GM12878 (cell line): ENCODE data around the gene ZNF592.

Experiments
- NRF1 ChIP-seq: conservative IDR thresholded peaks from 2 replicates; pipeline ENCODE4 v1.6.1; 2011; ENCODE audit warnings: mild to moderate bottlenecking, low read depth, low read length, improper control_type of control experiment
- POLR2A ChIP-seq: IDR thresholded peaks from 2 replicates; pipeline ENCODE4 v1.6.1; 2011; ENCODE audit warnings: low read depth, mild to moderate bottlenecking, low read length
- TF ChIP-seq, protein P1 (sequence below), 3 experiments: IDR thresholded peaks in 2 of 3; conservative IDR thresholded peaks in 1 of 3; 2 replicates each; pipeline ENCODE4 v1.5.1; 2011; ENCODE audit warnings: low read depth in 3 of 3, low read length in 3 of 3, mild to moderate bottlenecking in 3 of 3, control low read depth in 2 of 3, moderate library complexity in 2 of 3, inconsistent platforms in 1 of 3, mixed read lengths in 1 of 3; ENCODE audit not compliant: control insufficient read depth in 2 of 3, insufficient read depth in 1 of 3; ENCODE audit errors: extremely low read depth in 1 of 3
- TF ChIP-seq, protein P2 (sequence below): IDR thresholded peaks from 2 replicates; pipeline ENCODE4 v1.6.1; 2012; ENCODE audit warnings: low read depth, low read length, improper control_type of control experiment
- TF ChIP-seq, protein P3 (sequence below): fragments of 450-650 bp; IDR thresholded peaks from 2 replicates; pipeline ENCODE4 v1.6.1; 2017; ENCODE audit warnings: antibody characterized with exemption, mild to moderate bottlenecking, moderate library complexity

DNA sequence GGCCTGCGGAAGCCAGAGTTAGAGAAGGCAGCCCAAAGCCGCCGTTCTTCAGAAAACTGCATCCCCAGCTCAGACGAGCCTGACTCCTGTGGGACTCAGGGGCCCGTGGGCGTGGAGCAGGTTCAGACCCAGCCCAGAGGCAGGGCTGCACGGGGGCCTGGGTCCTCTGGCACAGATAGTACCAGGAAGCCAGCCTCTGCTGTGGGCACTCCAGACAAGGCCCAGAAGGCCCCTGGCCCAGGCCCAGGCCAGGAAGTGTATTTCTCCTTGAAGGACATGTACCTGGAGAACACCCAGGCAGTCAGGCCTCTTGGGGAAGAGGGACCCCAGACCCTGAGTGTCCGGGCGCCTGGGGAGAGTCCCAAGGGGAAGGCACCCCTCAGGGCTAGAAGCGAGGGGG lies 91.9 kb downstream of the ZNF592 start:
- TF ChIP-seq POLR2A (no peak), NRF1 (no peak)
- TF ChIP-seq, protein P1, sequence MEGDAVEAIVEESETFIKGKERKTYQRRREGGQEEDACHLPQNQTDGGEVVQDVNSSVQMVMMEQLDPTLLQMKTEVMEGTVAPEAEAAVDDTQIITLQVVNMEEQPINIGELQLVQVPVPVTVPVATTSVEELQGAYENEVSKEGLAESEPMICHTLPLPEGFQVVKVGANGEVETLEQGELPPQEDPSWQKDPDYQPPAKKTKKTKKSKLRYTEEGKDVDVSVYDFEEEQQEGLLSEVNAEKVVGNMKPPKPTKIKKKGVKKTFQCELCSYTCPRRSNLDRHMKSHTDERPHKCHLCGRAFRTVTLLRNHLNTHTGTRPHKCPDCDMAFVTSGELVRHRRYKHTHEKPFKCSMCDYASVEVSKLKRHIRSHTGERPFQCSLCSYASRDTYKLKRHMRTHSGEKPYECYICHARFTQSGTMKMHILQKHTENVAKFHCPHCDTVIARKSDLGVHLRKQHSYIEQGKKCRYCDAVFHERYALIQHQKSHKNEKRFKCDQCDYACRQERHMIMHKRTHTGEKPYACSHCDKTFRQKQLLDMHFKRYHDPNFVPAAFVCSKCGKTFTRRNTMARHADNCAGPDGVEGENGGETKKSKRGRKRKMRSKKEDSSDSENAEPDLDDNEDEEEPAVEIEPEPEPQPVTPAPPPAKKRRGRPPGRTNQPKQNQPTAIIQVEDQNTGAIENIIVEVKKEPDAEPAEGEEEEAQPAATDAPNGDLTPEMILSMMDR (IDR thresholded peaks at IDR 0.05 in 2 of 3, conservative IDR thresholded peaks at IDR 0.05 in 1 of 3; ENCODE audit: control insufficient read depth in 2 of 3, extremely low read depth in 1 of 3, insufficient read depth in 1 of 3, low read depth in 3 of 3, low read length in 3 of 3): no peak
- TF ChIP-seq, protein P2, sequence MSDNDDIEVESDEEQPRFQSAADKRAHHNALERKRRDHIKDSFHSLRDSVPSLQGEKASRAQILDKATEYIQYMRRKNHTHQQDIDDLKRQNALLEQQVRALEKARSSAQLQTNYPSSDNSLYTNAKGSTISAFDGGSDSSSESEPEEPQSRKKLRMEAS: no peak
- TF ChIP-seq, protein P3, sequence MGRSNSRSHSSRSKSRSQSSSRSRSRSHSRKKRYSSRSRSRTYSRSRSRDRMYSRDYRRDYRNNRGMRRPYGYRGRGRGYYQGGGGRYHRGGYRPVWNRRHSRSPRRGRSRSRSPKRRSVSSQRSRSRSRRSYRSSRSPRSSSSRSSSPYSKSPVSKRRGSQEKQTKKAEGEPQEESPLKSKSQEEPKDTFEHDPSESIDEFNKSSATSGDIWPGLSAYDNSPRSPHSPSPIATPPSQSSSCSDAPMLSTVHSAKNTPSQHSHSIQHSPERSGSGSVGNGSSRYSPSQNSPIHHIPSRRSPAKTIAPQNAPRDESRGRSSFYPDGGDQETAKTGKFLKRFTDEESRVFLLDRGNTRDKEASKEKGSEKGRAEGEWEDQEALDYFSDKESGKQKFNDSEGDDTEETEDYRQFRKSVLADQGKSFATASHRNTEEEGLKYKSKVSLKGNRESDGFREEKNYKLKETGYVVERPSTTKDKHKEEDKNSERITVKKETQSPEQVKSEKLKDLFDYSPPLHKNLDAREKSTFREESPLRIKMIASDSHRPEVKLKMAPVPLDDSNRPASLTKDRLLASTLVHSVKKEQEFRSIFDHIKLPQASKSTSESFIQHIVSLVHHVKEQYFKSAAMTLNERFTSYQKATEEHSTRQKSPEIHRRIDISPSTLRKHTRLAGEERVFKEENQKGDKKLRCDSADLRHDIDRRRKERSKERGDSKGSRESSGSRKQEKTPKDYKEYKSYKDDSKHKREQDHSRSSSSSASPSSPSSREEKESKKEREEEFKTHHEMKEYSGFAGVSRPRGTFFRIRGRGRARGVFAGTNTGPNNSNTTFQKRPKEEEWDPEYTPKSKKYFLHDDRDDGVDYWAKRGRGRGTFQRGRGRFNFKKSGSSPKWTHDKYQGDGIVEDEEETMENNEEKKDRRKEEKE: no peak
